Activated T-cell treated with anti-CD3 and anti-CD28 coated beads, Interleukin-2, amount 50 U/mL, for 72 hours (primary cell): ENCODE measurements around the gene PRDM16. TPM values are rescaled to one million over a fixed set of nuclear protein-coding genes. Genes with fewer than 3 reads are reported as not detected.

Experiments
- ATAC-seq, 2 donors: fragments of 150-1000 bp; cut with Tn5 transposase; replicated peaks in 1 of 2; 2 replicates each; pipeline ENCODE4 v1.10.0; 2021; ENCODE audit warnings: moderate library complexity in 2 of 2, mild to moderate bottlenecking in 1 of 2
- DNase-seq, 2 donors: peaks; one replicate each; pipeline ENCODE4 v3.0.0; 2021 to 2022; ENCODE audit warnings: mixed read lengths in 1 of 2
- H3K27ac Mint-ChIP-seq: one replicate; pipeline ENCODE4 v1.8.0; 2022; ENCODE audit warnings: mild to moderate bottlenecking, moderate library complexity, mixed read lengths
- H3K27me3 Mint-ChIP-seq: one replicate; pipeline ENCODE4 v1.8.0; 2022; ENCODE audit warnings: low read depth, mixed read lengths
- H3K36me3 Mint-ChIP-seq, 2 donors: one replicate each; pipeline ENCODE4 v1.8.0; 2022; ENCODE audit warnings: mixed read lengths in 2 of 2, mild to moderate bottlenecking in 1 of 2; ENCODE audit not compliant: insufficient read depth in 2 of 2
- H3K4me1 Mint-ChIP-seq: one replicate; pipeline ENCODE4 v1.8.0; 2022; ENCODE audit warnings: low read depth, mixed read lengths
- H3K4me3 Mint-ChIP-seq, 2 donors: one replicate each; pipeline ENCODE4 v1.8.0; 2022; ENCODE audit warnings: mild to moderate bottlenecking in 2 of 2, mixed read lengths in 2 of 2, moderate library complexity in 2 of 2
- H3K9me3 Mint-ChIP-seq, 2 donors: one replicate each; pipeline ENCODE4 v1.8.0; 2022; ENCODE audit warnings: mixed read lengths in 2 of 2
- total RNA-seq, 2 donors: library from RNA; stranded (reverse); gene quantifications; one replicate each; pipeline ENCODE4 v1.2.3, GENCODE V29; 2022

PRDM16 gene
- total RNA-seq, 2 donors from 2014 or later = 0.77 to 1.7 TPM

DNA sequence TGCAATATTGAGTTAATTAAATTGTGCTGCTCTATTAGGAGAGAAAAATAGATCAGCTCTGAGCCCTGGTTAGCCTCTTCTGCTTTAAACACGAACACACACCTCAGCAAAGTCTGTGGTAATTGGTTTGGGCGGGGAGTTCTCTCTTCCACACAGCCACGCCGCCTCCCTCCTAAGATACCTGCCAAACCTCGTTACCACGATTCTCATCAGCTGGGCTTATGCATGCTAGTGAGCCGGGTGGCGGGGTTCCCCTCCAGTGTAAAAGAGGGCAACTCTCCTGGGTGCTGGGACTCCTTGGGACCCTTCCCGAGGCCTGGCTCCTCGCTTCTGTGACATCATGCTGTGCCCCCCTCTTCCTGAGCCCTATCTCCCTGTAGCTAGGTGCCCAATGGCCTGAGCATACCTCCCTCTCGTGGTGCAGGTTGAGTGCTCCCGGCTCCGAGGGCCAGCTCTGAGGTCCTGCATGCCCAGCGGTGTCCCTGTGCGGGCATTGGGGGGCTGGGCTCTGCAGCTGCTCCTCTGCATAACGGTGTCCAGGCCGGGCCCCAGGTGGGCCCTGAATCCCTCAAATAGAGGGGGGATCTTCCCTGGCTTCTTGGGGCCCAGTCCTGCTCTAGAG is 182.9 kb downstream of the PRDM16 start:
- Mint-ChIP-seq H3K4me3 (no peak overlapping the region), H3K27me3 (peaks cover 4% of the 10 kb centered on the region), H3K36me3 (no peaks in the 10 kb centered on the region), H3K27ac (no peak overlapping the region), H3K9me3 (no peaks in the 10 kb centered on the region), H3K4me1 (no peaks in the 10 kb centered on the region)
- ATAC-seq = no peak
- no peak for DNase-seq

DNA sequence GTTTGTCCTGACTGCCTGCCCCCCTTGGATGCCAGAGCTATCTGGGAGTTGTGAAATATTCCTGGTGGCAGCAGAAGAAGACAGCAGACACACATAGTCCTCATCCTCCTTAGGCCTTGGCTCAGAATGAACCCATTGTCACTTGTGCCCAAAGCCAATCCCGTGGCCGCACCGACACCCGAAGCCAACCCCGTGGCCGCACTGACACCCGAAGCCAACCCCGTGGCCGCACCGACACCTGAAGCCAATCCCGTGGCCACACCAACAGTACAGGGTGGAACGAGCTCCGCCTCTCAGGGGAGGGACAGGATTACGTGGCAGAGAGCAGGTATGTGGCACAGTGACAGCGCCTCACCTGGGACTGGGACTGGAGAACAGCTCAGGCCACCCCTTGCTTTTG is 186.7 kb downstream of the PRDM16 start:
- H3K27me3 Mint-ChIP-seq = peaks cover 5% of the 10 kb centered on the region
- no peak for ATAC-seq
- H3K4me3 Mint-ChIP-seq = no peak overlapping the region
- DNase-seq = no peak
- H3K36me3 Mint-ChIP-seq = peaks cover 0 to 2% of the 10 kb centered on the region in 2 donors
- H3K9me3 Mint-ChIP-seq = peaks cover 4% of the 10 kb centered on the region in 2 donors
- H3K27ac Mint-ChIP-seq = no peak overlapping the region
- H3K4me1 Mint-ChIP-seq = no peaks in the 10 kb centered on the region

GRCh38 chr1:3257788-3258187 is 188.8 kb downstream of the PRDM16 start:
- Mint-ChIP-seq H3K9me3 (peaks cover 4% of the 10 kb centered on the region in 2 donors), H3K27me3 (peaks cover 5% of the 10 kb centered on the region), H3K4me3 (no peak overlapping the region), H3K36me3 (peaks cover 0 to 2% of the 10 kb centered on the region in 2 donors), H3K4me1 (no peaks in the 10 kb centered on the region), H3K27ac (no peak overlapping the region)
- ATAC-seq (no peak), DNase-seq (no peak)

GRCh38 chr1:3258386-3259003 is 189.5 kb downstream of the PRDM16 start:
- Mint-ChIP-seq H3K27me3 (peaks cover 5% of the 10 kb centered on the region), H3K9me3 (peaks cover 4% of the 10 kb centered on the region in 2 donors), H3K36me3 (peaks cover 0 to 2% of the 10 kb centered on the region in 2 donors), H3K4me3 (no peak overlapping the region), H3K4me1 (no peaks in the 10 kb centered on the region), H3K27ac (no peak overlapping the region)
- DNase-seq = no peak
- ATAC-seq = no peak

GRCh38 chr1:3259020-3259419 is 190.0 kb downstream of the PRDM16 start:
- Mint-ChIP-seq H3K27me3 (peaks cover 5% of the 10 kb centered on the region), H3K4me1 (no peaks in the 10 kb centered on the region), H3K36me3 (peaks cover 0 to 2% of the 10 kb centered on the region in 2 donors), H3K27ac (no peak overlapping the region), H3K4me3 (no peak overlapping the region), H3K9me3 (peaks cover 4% of the 10 kb centered on the region in 2 donors)
- DNase-seq = no peak
- ATAC-seq = no peak

GRCh38 chr1:3261007-3261968 is 192.3 kb downstream of the PRDM16 start:
- Mint-ChIP-seq H3K4me3 (no peak overlapping the region), H3K27ac (no peak overlapping the region), H3K27me3 (peaks cover 5% of the 10 kb centered on the region), H3K9me3 (peaks cover 4% of the 10 kb centered on the region in 2 donors), H3K4me1 (no peaks in the 10 kb centered on the region), H3K36me3 (peaks cover 0 to 2% of the 10 kb centered on the region in 2 donors)
- DNase-seq = no peak
- ATAC-seq = no peak

- no peak for DNase-seq
- Mint-ChIP-seq H3K9me3 (peaks cover 4% of the 10 kb centered on the region in 2 donors), H3K36me3 (peaks cover 0 to 2% of the 10 kb centered on the region in 2 donors), H3K4me1 (no peaks in the 10 kb centered on the region), H3K27ac (no peak overlapping the region), H3K27me3 (peaks cover 5% of the 10 kb centered on the region), H3K4me3 (no peak overlapping the region)
- ATAC-seq = no peak
These were observed 193.1 kb downstream of the PRDM16 start for GRCh38 chr1:3261969-3262579.

DNA sequence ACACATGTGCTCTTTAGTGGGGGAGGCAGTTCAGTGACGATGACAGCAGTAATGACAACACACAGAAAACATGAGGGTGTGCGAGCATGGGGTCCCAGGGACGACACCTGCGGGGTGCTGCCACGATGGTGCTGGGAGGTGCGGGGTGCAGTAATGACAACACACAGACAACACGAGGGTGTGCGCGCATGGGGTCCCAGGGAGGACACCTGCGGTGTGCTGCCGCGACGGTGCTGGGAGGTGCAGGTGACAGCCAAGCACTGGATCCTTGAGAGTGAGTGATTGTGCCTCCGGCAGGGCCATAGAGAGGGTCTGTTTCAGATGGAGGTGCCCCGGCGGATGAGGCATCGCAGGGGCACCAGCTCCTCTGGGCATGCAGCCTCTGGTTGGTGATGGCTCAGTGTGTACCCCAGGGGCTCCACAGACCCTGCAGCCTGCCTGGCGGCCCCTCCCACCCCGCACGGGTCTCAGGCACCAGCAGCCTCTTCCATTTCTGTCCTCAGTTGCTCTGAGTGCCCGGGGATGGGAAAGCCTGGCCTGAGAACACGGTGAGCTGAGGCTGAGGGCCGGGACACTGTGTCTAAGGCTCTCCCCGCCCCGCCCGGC is 193.8 kb downstream of the PRDM16 start:
- Mint-ChIP-seq H3K36me3 (peaks cover 0 to 2% of the 10 kb centered on the region in 2 donors), H3K27ac (no peak overlapping the region), H3K4me3 (no peak overlapping the region), H3K4me1 (no peaks in the 10 kb centered on the region), H3K27me3 (peaks cover 5% of the 10 kb centered on the region), H3K9me3 (peaks cover 4% of the 10 kb centered on the region in 2 donors)
- DNase-seq (no peak), ATAC-seq (no peak)

GRCh38 chr1:3263790-3264189 is 194.8 kb downstream of the PRDM16 start:
- ATAC-seq (no peak), DNase-seq (no peak)
- peaks cover 0 to 2% of the 10 kb centered on the region in 2 donors for H3K36me3 Mint-ChIP-seq
- no peak overlapping the region for H3K27ac Mint-ChIP-seq
- no peaks in the 10 kb centered on the region for H3K4me1 Mint-ChIP-seq
- no peak overlapping the region for H3K4me3 Mint-ChIP-seq
- H3K9me3 Mint-ChIP-seq = peaks cover 4% of the 10 kb centered on the region in 2 donors
- H3K27me3 Mint-ChIP-seq = no peaks in the 10 kb centered on the region

DNA sequence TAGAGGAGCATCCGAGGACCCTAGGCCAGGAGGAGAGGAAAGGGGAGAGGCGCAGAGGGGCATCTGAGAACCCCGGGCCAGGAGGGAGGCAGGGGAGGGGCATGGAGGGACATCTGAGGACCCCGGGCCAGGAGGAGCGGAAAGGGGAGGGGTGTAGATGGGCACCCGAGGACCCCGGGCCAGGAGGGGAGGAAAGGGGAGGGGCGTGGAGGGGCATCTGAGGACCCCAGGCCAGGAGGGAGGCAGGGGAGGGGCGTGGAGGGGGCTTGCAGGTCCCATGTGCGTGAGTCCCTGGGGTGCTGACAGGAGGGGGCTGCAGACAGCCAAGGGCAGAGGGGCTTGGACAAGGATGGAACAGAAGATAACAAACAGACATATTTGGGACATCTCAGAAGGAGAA is 195.5 kb downstream of the PRDM16 start:
- H3K4me1 Mint-ChIP-seq = no peaks in the 10 kb centered on the region
- H3K9me3 Mint-ChIP-seq = peaks cover 4% of the 10 kb centered on the region in 2 donors
- no peak for ATAC-seq
- no peak overlapping the region for H3K27ac Mint-ChIP-seq
- peaks cover 0 to 2% of the 10 kb centered on the region in 2 donors for H3K36me3 Mint-ChIP-seq
- no peak for DNase-seq
- no peak overlapping the region for H3K4me3 Mint-ChIP-seq
- no peaks in the 10 kb centered on the region for H3K27me3 Mint-ChIP-seq

DNA sequence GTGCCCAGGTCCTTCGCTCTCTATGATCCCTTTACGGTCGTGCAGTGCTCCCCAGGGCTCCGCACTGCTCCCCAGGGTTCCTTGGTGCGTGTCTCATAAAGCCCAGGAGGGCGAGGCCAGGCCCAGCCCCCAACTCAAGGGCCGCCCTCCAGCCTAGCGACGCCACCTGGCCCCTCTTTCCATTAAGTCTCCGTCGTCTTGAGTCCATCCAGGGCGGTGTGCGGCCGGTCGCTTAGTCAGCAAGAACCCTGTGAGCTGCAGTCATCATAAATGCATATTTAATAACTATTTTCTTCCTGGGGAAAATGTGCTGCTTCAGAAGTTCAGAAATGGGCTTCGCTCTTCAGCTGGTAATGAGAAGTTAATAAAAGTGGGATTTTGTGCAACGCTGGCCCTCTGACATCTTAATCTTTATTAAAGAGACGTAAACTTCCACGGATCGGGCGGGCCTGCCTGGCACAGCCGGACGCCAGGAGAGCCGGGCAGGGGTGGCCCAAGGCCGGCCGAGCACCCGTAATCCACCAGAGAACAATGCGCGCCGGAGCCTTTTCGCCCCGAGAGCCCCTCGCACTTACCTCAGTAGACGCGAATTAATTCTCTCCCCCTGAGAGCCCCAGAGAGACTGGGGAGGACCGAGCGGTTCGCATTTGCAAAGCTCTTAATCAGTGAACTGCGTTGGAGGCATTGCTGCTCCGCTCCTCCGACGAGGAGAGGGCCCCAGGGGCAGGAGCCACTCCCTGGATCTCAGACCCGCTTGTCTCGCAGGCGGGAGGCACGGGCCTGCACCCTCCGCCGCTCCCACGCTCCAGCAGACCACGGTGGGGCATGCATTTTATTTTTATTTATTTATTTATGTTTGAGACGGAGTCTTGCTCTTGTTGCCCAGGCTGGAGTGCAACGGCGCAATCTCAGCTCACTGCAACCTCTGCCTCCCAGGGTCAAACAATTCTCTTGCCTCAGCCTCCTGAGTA is 197.1 kb downstream of the PRDM16 start:
- no peaks in the 10 kb centered on the region for H3K9me3 Mint-ChIP-seq

More for the DNA sequence above, 197.1 kb downstream of the PRDM16 start:
- ATAC-seq (no peak), DNase-seq (no peak)
- Mint-ChIP-seq H3K4me1 (no peaks in the 10 kb centered on the region), H3K36me3 (no peaks in the 10 kb centered on the region), H3K27ac (no peak overlapping the region), H3K4me3 (no peak overlapping the region), H3K27me3 (no peaks in the 10 kb centered on the region)
